Stimulated activated CD4-positive, alpha-beta T cell treated with anti-CD3 and anti-CD28 coated beads, Interleukin-4, amount 100 ng/mL, for 48 hours (primary cell): Measurements from ENCODE around the gene MYH14.
"Not testable (repeated sequence)": the region's sequence is repeated elsewhere in the genome, so short reads cannot be mapped to it uniquely, and the experiment has no call there.

Source experiments
- DNase-seq, 2 donors: peaks; one replicate each; pipeline ENCODE4 v3.0.0-alpha.2; 2020; ENCODE audit warnings: low read depth in 2 of 2

The MYH14 gene

GRCh38 chr19:50224986-50225747 lies 21.7 kb downstream of the MYH14 start:
- DNase-seq: no peak

GRCh38 chr19:50226536-50226935 lies 23.1 kb downstream of the MYH14 start:
- no peak for DNase-seq

GRCh38 chr19:50228153-50228552 lies 24.7 kb downstream of the MYH14 start:
- not testable (repeated sequence) for DNase-seq

- no peak for DNase-seq
Measured at GRCh38 chr19:50230379-50231351, 27.2 kb downstream of the MYH14 start.

GRCh38 chr19:50231417-50231816 lies 28.0 kb downstream of the MYH14 start:
- DNase-seq: not testable (repeated sequence)

GRCh38 chr19:50231821-50232220 lies 28.4 kb downstream of the MYH14 start:
- no peak for DNase-seq

DNA sequence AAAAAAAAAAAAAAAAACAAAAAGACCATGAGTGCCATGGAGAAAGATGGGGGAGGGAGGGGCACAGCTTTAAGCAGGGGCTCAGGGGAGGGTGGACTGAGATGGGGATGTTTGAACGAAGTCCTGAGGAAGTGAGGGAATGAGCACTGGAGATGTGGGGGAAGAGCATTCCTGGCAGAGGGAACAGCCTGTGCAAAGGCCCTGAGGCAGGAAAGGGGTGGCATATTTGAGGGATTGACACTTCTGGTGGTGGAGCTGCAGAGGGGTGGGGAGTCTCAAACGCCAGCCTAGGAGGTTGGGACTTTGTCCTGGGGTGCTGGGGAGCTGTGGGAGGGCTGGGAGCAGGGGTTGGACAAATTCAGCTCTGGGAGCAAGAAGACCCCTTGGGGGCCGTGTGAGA lies 29.2 kb downstream of the MYH14 start:
- no peak for DNase-seq

GRCh38 chr19:50233308-50233910 lies 30.0 kb downstream of the MYH14 start:
- no peak for DNase-seq

DNA sequence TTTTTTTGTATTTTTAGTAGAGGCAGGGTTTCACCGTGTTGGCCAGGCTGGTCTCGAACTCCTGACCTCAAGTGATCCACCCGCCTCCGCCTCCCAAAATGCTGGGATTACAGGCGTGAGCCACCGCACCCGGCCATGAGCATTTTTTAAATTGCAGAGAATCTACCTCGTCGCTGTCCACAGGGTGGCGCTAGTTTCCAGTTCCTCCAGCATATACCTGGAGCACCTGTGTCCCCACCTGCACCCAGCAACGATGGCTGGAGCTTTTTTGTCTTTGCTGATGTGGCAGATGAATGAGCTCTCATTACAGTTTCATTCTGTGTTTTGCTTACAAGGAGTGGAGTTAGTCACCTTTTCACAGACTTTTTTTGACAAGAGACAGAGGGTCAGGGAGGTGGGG lies 34.1 kb downstream of the MYH14 start:
- peak in 1 of 2 donors; percentile 23 for DNase-seq

DNA sequence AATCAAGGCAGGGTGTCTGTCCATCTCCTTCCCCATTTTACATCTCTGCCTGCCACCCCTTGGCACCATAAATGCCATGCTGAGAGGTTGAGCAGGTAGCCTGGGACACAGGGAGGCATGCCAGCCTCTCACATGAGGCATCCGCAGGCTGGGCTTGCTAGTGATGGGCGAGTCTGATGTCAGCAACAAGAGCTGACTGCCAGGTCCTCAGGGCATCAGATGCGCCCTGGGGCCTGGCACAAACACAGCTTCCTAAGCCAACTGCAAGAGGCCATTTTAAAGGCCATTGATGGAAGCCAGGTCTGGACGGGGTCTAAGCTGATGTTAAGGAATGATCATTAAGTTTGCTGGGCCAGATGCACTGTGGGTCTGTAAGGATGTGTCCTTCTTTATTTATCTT lies 34.6 kb downstream of the MYH14 start:
- no peak for DNase-seq

- no peak for DNase-seq
Measured at GRCh38 chr19:50239921-50240590, 36.6 kb downstream of the MYH14 start.

- DNase-seq: no peak
Measured at GRCh38 chr19:50242581-50242980, 39.2 kb downstream of the MYH14 start.

- no peak for DNase-seq
Measured at GRCh38 chr19:50244695-50245094, 41.3 kb downstream of the MYH14 start.

DNA sequence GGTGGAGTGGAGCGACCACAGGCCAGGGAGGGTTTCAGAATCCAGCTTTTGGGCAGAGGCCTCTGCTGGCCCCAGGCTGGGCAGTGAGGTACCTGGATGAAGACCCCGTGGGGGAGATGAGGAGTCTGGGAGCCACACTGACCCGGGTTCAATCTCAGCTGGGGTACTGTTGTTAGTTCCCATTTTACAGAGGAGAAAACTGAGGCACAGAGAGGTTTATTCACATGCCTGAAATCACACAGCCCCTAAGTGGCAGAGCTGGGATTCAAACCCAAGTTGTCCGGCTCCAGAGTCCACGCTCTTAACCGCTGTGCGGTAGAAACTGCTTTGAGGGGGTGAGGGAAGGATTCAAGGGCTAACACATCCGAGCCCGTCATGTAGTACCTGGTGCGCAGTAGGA lies 45.0 kb downstream of the MYH14 start:
- DNase-seq: no peak

GRCh38 chr19:50248826-50249225 lies 45.4 kb downstream of the MYH14 start:
- no peak for DNase-seq

GRCh38 chr19:50249636-50250035 lies 46.2 kb downstream of the MYH14 start:
- no peak for DNase-seq

DNA sequence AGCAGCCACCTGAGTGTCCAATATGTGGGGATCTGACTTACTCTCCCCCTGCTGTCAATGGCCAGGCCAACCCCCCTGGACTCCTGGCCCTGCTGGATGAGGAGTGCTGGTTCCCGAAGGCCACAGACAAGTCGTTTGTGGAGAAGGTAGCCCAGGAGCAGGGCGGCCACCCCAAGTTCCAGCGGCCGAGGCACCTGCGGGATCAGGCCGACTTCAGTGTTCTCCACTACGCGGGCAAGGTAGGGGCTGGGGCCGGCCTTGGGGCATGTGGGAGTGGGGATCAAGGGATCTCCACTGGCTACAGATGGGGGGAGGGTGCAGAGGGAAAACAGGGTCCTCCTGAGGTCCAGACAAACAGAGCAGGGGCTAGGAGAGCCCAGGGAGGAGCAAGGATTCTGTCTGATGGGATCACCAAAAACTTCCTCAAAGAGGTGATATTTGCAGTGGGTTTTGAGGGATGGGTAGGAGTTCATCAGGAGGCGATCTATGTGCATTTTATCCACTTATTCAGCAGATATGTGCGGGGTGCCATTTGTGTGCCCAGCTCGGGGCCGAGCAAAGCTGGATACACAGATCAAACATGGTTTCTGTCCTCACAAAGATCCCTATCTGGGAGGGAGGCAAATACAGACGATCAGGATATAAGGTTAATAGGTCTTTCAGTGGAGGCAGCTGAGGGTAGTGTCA lies 47.2 kb downstream of the MYH14 start:
- DNase-seq: no peak

GRCh38 chr19:50252111-50252886 lies 48.9 kb downstream of the MYH14 start:
- peak; percentile 30 to 53 for DNase-seq

- DNase-seq: no peak
Measured at GRCh38 chr19:50252887-50253268, 49.5 kb downstream of the MYH14 start.

- DNase-seq: no peak
Measured at GRCh38 chr19:50255115-50255514, 51.7 kb downstream of the MYH14 start.
